NCI-H510A (cell line): Measurements from ENCODE around the gene ZBTB7B.

Source experiments
- DNase-seq: peaks from one replicate; lab custom pipeline; 2025; lab: John Stamatoyannopoulos, UW

ZBTB7B gene

GRCh38 chr1:155060736-155061135 lies 58.1 kb downstream of the ZBTB7B start:
- DNase-seq = no peak

- peak; percentile 45 for DNase-seq
Observed at GRCh38 chr1:155061381-155062150, 59.0 kb downstream of the ZBTB7B start.

GRCh38 chr1:155062151-155062686 lies 59.6 kb downstream of the ZBTB7B start:
- DNase-seq = no peak

DNA sequence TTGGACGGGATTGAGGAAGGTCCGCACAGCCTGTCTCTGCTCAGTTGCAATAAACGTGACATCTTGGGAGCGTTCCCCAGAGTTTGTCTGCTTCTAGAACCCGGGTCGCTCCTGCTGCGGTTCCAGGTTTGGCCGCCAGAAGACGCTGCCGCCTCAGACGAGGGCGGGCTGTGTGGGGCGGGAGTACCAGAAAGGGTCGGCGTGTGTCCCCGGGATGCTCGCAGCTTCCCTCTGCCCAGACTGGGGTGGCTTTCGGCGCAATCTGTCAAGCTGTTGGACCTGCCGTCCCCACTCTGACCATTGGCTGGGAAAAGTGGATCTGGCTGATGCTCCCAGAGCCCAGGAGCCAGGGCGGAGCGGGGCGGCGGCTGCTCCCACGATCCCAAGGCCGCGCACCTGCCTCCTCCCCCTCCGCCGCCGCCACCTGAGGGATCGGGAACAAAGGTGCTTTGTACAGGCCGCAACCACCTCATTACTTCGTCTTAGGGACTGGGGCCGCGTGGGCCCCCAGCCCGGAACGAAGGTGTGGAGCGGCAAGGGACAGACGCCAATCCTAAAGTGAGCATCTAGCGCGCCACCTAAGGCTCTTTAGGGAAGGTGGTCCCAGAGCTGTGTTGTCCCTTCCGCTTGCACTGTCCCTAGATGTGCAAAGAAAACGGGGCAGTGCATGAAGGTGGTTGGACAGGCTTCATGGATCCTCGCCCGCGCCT lies 60.3 kb downstream of the ZBTB7B start:
- no peak for DNase-seq

- peak; percentile 79 for DNase-seq
Observed at GRCh38 chr1:155063550-155064110, 61.0 kb downstream of the ZBTB7B start, which contains the start of gene EFNA4. EFNA4 (plus strand) TSS chr1:155063740; CDS start chr1:155063824, 84 bp downstream.

GRCh38 chr1:155064111-155064831 lies 61.7 kb downstream of the ZBTB7B start:
- DNase-seq = no peak

- no peak for DNase-seq
Observed at GRCh38 chr1:155064832-155065429, 62.3 kb downstream of the ZBTB7B start.

GRCh38 chr1:155066777-155067176 lies 64.2 kb downstream of the ZBTB7B start:
- DNase-seq = no peak
